ENCODE results near the gene C1QTNF12.
A peak's percentile ranks its signal among the peaks of the same experiment; 100 is the strongest.

Gene C1QTNF12

GRCh38 chr1:1228596-1229321 is 17.8 kb downstream of the C1QTNF12 start:
- DNase-seq (ENCODE audit: low read depth), result no peak

GRCh38 chr1:1228187-1228586 is 18.3 kb downstream of the C1QTNF12 start:
- DNase-seq (ENCODE audit: low read depth), result no peak

- DNase-seq (ENCODE audit: low read depth), result no peak
These were observed 19.1 kb downstream of the C1QTNF12 start for GRCh38 chr1:1227386-1227785.

- DNase-seq (ENCODE audit: low read depth), result no peak
These were observed 19.8 kb downstream of the C1QTNF12 start for GRCh38 chr1:1226566-1227362.

- DNase-seq (ENCODE audit: low read depth), result no peak
These were observed 20.6 kb downstream of the C1QTNF12 start for GRCh38 chr1:1225913-1226312.

- DNase-seq (ENCODE audit: low read depth), result no peak
These were observed 21.2 kb downstream of the C1QTNF12 start for GRCh38 chr1:1225238-1225845.

- DNase-seq (ENCODE audit: low read depth), result no peak
These were observed 22.6 kb downstream of the C1QTNF12 start for GRCh38 chr1:1223891-1224290.

GRCh38 chr1:1223321-1223720 is 23.2 kb downstream of the C1QTNF12 start:
- DNase-seq (ENCODE audit: low read depth), result no peak

- DNase-seq (ENCODE audit: low read depth), result no peak
These were observed 23.8 kb downstream of the C1QTNF12 start for GRCh38 chr1:1222575-1223225.

- no peak for DNase-seq (ENCODE audit: low read depth)
These were observed 24.5 kb downstream of the C1QTNF12 start for GRCh38 chr1:1221887-1222574.

- no peak for DNase-seq (ENCODE audit: low read depth)
These were observed 26.3 kb downstream of the C1QTNF12 start for GRCh38 chr1:1220197-1220596.

- DNase-seq (ENCODE audit: low read depth), result no peak
These were observed 27.2 kb downstream of the C1QTNF12 start for GRCh38 chr1:1219341-1219740.

- DNase-seq (ENCODE audit: low read depth), result no peak
These were observed 27.9 kb downstream of the C1QTNF12 start for GRCh38 chr1:1218524-1219200.

GRCh38 chr1:1217621-1218523 is 28.6 kb downstream of the C1QTNF12 start:
- DNase-seq (ENCODE audit: low read depth), result peak; percentile 37

- DNase-seq (ENCODE audit: low read depth), result no peak
These were observed 29.5 kb downstream of the C1QTNF12 start for GRCh38 chr1:1216770-1217620.

- no peak for DNase-seq (ENCODE audit: low read depth)
These were observed 30.5 kb downstream of the C1QTNF12 start for GRCh38 chr1:1215881-1216605.

GRCh38 chr1:1215080-1215676 is 31.3 kb downstream of the C1QTNF12 start:
- no peak for DNase-seq (ENCODE audit: low read depth)

Measured in stimulated activated CD8-positive, alpha-beta memory T cell treated with anti-CD3 and anti-CD28 coated beads, Interleukin-4, amount 100 ng/mL, for 24 hours (primary cell).